Skeletal muscle tissue (tissue), 4 donors: Measurements from ENCODE around the gene NME2. TPM values are rescaled to one million over a fixed set of nuclear protein-coding genes. Genes with fewer than 3 reads are reported as not detected.
"Not testable (repeated sequence)": the region's sequence is repeated elsewhere in the genome, so short reads cannot be mapped to it uniquely, and the experiment has no call there.

ENCODE experiments used
- H3K27ac ChIP-seq: one replicate; pipeline ENCODE4 v1.7.0; 2013; ENCODE audit warnings: mild to moderate bottlenecking, low read depth, low read length, inconsistent platforms
- H3K27me3 ChIP-seq, 3 donors: one replicate each; pipeline ENCODE4 v1.7.0; 2013; ENCODE audit warnings: low read length in 3 of 3; ENCODE audit not compliant: control insufficient read depth in 3 of 3, insufficient read depth in 3 of 3
- H3K36me3 ChIP-seq, 3 donors: one replicate each; pipeline ENCODE4 v1.7.0; 2013; ENCODE audit warnings: low read length in 3 of 3; ENCODE audit not compliant: control insufficient read depth in 3 of 3, insufficient read depth in 3 of 3
- H3K4me1 ChIP-seq, 3 donors: one replicate each; pipeline ENCODE4 v1.7.0; 2013; ENCODE audit warnings: low read length in 3 of 3, mild to moderate bottlenecking in 3 of 3; ENCODE audit not compliant: control insufficient read depth in 3 of 3, insufficient read depth in 3 of 3
- H3K4me3 ChIP-seq, 3 donors: one replicate each; pipeline ENCODE4 v1.7.0; 2013; ENCODE audit warnings: low read length in 3 of 3
- H3K9ac ChIP-seq, 3 donors: one replicate each; pipeline ENCODE4 v1.7.0; 2013; ENCODE audit warnings: low read length in 3 of 3, mild to moderate bottlenecking in 3 of 3, moderate library complexity in 2 of 3, low read depth in 1 of 3
- H3K9me3 ChIP-seq, 3 donors: one replicate each; pipeline ENCODE4 v1.7.0; 2013; ENCODE audit warnings: low read length in 3 of 3; ENCODE audit not compliant: control insufficient read depth in 3 of 3
- total RNA-seq: library from RNA; depleted of rRNA; stranded (reverse); fragments of >200 nt; gene quantifications from one replicate; pipeline ENCODE4 v1.2.3, GENCODE V29; 2014
- donor health status: Osteomylitis.

The NME2 gene
- total RNA-seq, result 240 TPM

DNA sequence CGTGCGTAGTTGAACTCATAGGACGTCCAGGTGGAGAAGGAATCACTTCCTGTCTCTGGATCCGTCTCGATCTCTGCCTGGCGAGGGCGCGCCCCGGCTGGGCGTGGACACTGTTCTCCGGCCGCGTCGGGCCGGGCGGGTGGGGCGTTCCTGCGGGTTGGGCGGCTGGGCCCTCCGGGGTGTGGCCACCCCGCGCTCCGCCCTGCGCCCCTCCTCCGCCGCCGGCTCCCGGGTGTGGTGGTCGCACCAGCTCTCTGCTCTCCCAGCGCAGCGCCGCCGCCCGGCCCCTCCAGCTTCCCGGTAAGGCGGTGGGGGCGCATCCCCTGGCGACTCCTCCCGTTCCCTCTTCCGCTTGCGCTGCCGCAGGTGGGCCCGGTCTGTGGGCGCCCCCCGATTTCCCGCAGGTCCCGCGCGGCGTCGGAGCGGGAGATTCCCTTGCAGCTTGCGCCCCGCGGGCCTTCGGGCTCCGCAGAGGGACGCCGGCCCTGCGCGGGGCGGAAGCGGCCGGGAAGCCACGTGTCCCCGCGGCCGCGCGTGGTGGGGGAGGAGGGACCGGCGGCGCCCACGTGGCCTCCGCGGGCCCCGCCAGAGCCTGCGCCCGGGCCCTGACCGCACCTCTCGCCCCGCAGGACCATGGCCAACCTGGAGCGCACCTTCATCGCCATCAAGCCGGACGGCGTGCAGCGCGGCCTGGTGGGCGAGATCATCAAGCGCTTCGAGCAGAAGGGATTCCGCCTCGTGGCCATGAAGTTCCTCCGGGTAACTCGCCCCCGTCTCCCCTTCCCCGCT is at the start of gene NME2:
Gene NME2, plus strand, starts transcription at position 214 of the 789 bp plus-strand sequence. Its CDS starts 420 bp downstream, at position 634.
- peak within 1 kb of the TSS; percentile 94 for H3K27ac ChIP-seq
- H3K4me1 ChIP-seq, result peaks cover 10 to 17% (median 15%) of the 10 kb centered on the region in 3 donors
- peak within 1 kb of the TSS; percentile 90 to 96 (median 93) for H3K4me3 ChIP-seq
- no peaks in the 10 kb centered on the region for H3K27me3 ChIP-seq
- H3K9me3 ChIP-seq, result no peaks in the 10 kb centered on the region
- H3K9ac ChIP-seq, result peak within 1 kb of the TSS; percentile 91 to 94 (median 92)
- H3K36me3 ChIP-seq, result peaks cover 14 to 32% (median 29%) of the 10 kb centered on the region in 3 donors

- H3K4me1 ChIP-seq, result peaks cover 17 to 39% (median 23%) of the 10 kb centered on the region in 3 donors
- no peaks in the 10 kb centered on the region for H3K27me3 ChIP-seq
- peak overlapping the region; percentile 94 to 100 (median 97) for H3K9ac ChIP-seq
- H3K36me3 ChIP-seq, result no peaks in the 10 kb centered on the region
- no peaks in the 10 kb centered on the region for H3K9me3 ChIP-seq
- peak overlapping the region; percentile 98 for H3K27ac ChIP-seq
- H3K4me3 ChIP-seq, result peak overlapping the region; percentile 79 to 100 (median 98)
These were observed 47.6 kb upstream of the NME2 start for GRCh38 chr17:51118330-51119195.

GRCh38 chr17:51119415-51120356 is 46.5 kb upstream of the NME2 start:
- peak overlapping the region; percentile 98 for H3K27ac ChIP-seq
- no peaks in the 10 kb centered on the region for H3K9me3 ChIP-seq
- H3K36me3 ChIP-seq, result no peaks in the 10 kb centered on the region
- no peaks in the 10 kb centered on the region for H3K27me3 ChIP-seq
- H3K4me1 ChIP-seq, result peaks cover 17 to 39% (median 23%) of the 10 kb centered on the region in 3 donors
- H3K9ac ChIP-seq, result peak overlapping the region; percentile 94 to 100 (median 97)
- H3K4me3 ChIP-seq, result peak overlapping the region; percentile 79 to 100 (median 98)

GRCh38 chr17:51120357-51120738 is 45.9 kb upstream of the NME2 start:
- H3K4me1 ChIP-seq, result peaks cover 17 to 39% (median 23%) of the 10 kb centered on the region in 3 donors

GRCh38 chr17:51120739-51121619 is 45.2 kb upstream of the NME2 start, which contains the start of gene SPAG9:
TSS of gene SPAG9 (minus strand) at chr17:51120868. CDS start at chr17:51120656, 212 bp downstream.
- peaks cover 17 to 39% (median 23%) of the 10 kb centered on the region in 3 donors for H3K4me1 ChIP-seq
- H3K9ac ChIP-seq, result peak within 1 kb of the TSS; percentile 97 to 100 (median 99)
- H3K9me3 ChIP-seq, result no peaks in the 10 kb centered on the region
- H3K27me3 ChIP-seq, result no peaks in the 10 kb centered on the region
- H3K4me3 ChIP-seq, result peak within 1 kb of the TSS; percentile 90 to 100 (median 98)
- peak within 1 kb of the TSS; percentile 100 for H3K27ac ChIP-seq
- H3K36me3 ChIP-seq, result no peaks in the 10 kb centered on the region

More at GRCh38 chr17:51120357-51120738, 45.9 kb upstream of the NME2 start:
- Histone ChIP-seq H3K27me3 (no peaks in the 10 kb centered on the region), H3K9ac (peak overlapping the region; percentile 94 to 100 (median 97)), H3K27ac (peak overlapping the region; percentile 98), H3K4me3 (peak overlapping the region; percentile 79 to 100 (median 98)), H3K36me3 (no peaks in the 10 kb centered on the region), H3K9me3 (no peaks in the 10 kb centered on the region)

- peaks cover 17 to 37% (median 21%) of the 10 kb centered on the region in 3 donors for H3K4me1 ChIP-seq
- H3K27ac ChIP-seq, result peak overlapping the region; percentile 100
- no peaks in the 10 kb centered on the region for H3K9me3 ChIP-seq
- peak overlapping the region; percentile 72 to 90 (median 85) for H3K4me3 ChIP-seq
- no peaks in the 10 kb centered on the region for H3K36me3 ChIP-seq
- peak overlapping the region; percentile 93 to 99 (median 97) for H3K9ac ChIP-seq
- no peaks in the 10 kb centered on the region for H3K27me3 ChIP-seq
These were observed 44.4 kb upstream of the NME2 start for GRCh38 chr17:51121620-51122472.

GRCh38 chr17:51122473-51123115 is 43.6 kb upstream of the NME2 start:
- Histone ChIP-seq H3K4me1 (peaks cover 17 to 36% (median 17%) of the 10 kb centered on the region in 3 donors), H3K4me3 (peak overlapping the region in 2 of 3 donors; percentile 85 to 90), H3K27ac (peak overlapping the region; percentile 100)
- not testable (repeated sequence) for H3K36me3 ChIP-seq, H3K27me3 ChIP-seq, H3K9ac ChIP-seq, H3K9me3 ChIP-seq
